GM12878 (cell line): ENCODE data around the gene LPIN3. TPM values are rescaled to one million over a fixed set of nuclear protein-coding genes. Genes with fewer than 3 reads are reported as not detected.

ENCODE experiments used
- ATAC-seq: fragments of 200-7000 bp; cut with Tn5 transposase; 3 replicates; pipeline ENCODE4 v1.9.1; 2020; ENCODE audit warnings: mild to moderate bottlenecking, moderate library complexity
- BruUV-seq: library from RNA; stranded (reverse); fragments of 400-500 nt; replicated peaks from 2 replicates; lab custom pipeline; 2021; lab: Mats Ljungman, UMichigan
- CTCF ChIA-PET: fragments of 300-600 bp; sonication (Branson Sonifier 250); formaldehyde crosslinking; extraction: SDS; loops from one replicate; lab custom pipeline; 2021; ENCODE audit warnings: inconsistent platforms; lab: Yijun Ruan, JAX
- POLR2A ChIA-PET: fragments of 350-600 bp; formaldehyde crosslinking; extraction: SDS; loops from one replicate; lab custom pipeline; 2021; ENCODE audit warnings: inconsistent platforms; lab: Charles Lee
- RAD21 ChIA-PET: fragments of 300-600 bp; sonication (Branson Sonifier 250); formaldehyde crosslinking; loops from one replicate; lab custom pipeline; 2023; ENCODE audit warnings: antibody characterized with exemption; ENCODE audit not compliant: unreplicated experiment; lab: Charles Lee
- SMC1A ChIA-PET: fragments of 300-600 bp; sonication (Branson Sonifier 250); formaldehyde crosslinking; loops from one replicate; lab custom pipeline; 2023; ENCODE audit not compliant: unreplicated experiment, uncharacterized antibody; lab: Charles Lee
- DNase-seq: peaks from one replicate; pipeline ENCODE4 v3.0.0-alpha.2; 2011; ENCODE audit warnings: low read depth, low spot score
- FAIRE-seq: peaks from 3 replicates; lab custom pipeline; 2011; peaks lifted over from hg19 to GRCh38; lab: Jason Lieb, UNC
- H2AFZ ChIP-seq: 2 replicates; pipeline ENCODE4 v1.6.0; 2011; ENCODE audit warnings: low read depth, low read length, control low read depth; ENCODE audit not compliant: control insufficient read depth
- H3K27ac ChIP-seq: 2 replicates; pipeline ENCODE4 v1.5.1; 2011; ENCODE audit warnings: control low read depth; ENCODE audit not compliant: control insufficient read depth, insufficient read depth
- H3K27me3 ChIP-seq, 2 experiments: replicated peaks in 1 of 2; 2 replicates each; pipeline versions ENCODE4 v1.6.0 to v1.6.1; 2011; ENCODE audit warnings: low read length in 1 of 2; ENCODE audit not compliant: control insufficient read depth in 2 of 2, insufficient read depth in 2 of 2
- H3K36me3 ChIP-seq, 2 experiments: 2 replicates each; pipeline ENCODE4 v1.5.1; 2011; ENCODE audit warnings: low read length in 1 of 2; ENCODE audit not compliant: control insufficient read depth in 2 of 2, insufficient read depth in 2 of 2
- H3K4me1 ChIP-seq: 2 replicates; pipeline ENCODE4 v1.6.1; 2011; ENCODE audit warnings: mild to moderate bottlenecking, low read length, moderate library complexity, mixed read lengths; ENCODE audit not compliant: control insufficient read depth, insufficient read depth
- H3K4me2 ChIP-seq: 2 replicates; pipeline ENCODE4 v1.6.0; 2011; ENCODE audit warnings: control low read depth; ENCODE audit not compliant: control insufficient read depth, insufficient read depth
- H3K4me3 ChIP-seq: fragments of 200-600 bp; sonication (generic); 2 replicates; pipeline ENCODE4 v1.5.1; 2016
- H3K79me2 ChIP-seq: 2 replicates; pipeline ENCODE4 v1.6.0; 2011; ENCODE audit warnings: low read length; ENCODE audit not compliant: control insufficient read depth, insufficient read depth
- H3K9ac ChIP-seq: 2 replicates; pipeline ENCODE4 v1.8.0; 2011; ENCODE audit warnings: low read length, control low read depth, mixed read lengths; ENCODE audit not compliant: control insufficient read depth, insufficient read depth
- H3K9me3 ChIP-seq: replicated peaks from 3 replicates; pipeline ENCODE4 v1.5.1; 2011; ENCODE audit warnings: mild to moderate bottlenecking, low read length; ENCODE audit not compliant: control insufficient read depth, insufficient read depth
- H4K20me1 ChIP-seq: 2 replicates; pipeline ENCODE4 v1.6.0; 2011; ENCODE audit not compliant: control insufficient read depth, insufficient read depth
- BCL11A ChIP-seq: IDR thresholded peaks from 2 replicates; pipeline ENCODE4 v1.6.1; 2011; ENCODE audit warnings: low read depth, low read length
- CHD2 ChIP-seq: IDR thresholded peaks from 2 replicates; pipeline ENCODE4 v1.6.1; 2011; ENCODE audit warnings: low read depth, low read length, improper control_type of control experiment, borderline replicate concordance
- CREB1 ChIP-seq: IDR thresholded peaks from 2 replicates; pipeline ENCODE4 v1.6.1; 2012; ENCODE audit warnings: low read depth, mild to moderate bottlenecking, inconsistent platforms
- EP300 ChIP-seq, 2 experiments: fragments of 150-350 bp in 1 of 2; IDR thresholded peaks; 2 replicates each; pipeline ENCODE4 v1.6.1; 2011 to 2012; ENCODE audit warnings: low read depth in 2 of 2, low read length in 2 of 2, borderline replicate concordance in 1 of 2, improper control_type of control experiment in 1 of 2, inconsistent platforms in 1 of 2; ENCODE audit not compliant: control insufficient read depth in 1 of 2
- LARP7 ChIP-seq: fragments of 450-650 bp; IDR thresholded peaks from 2 replicates; pipeline ENCODE4 v1.6.1; 2017; ENCODE audit warnings: mild to moderate bottlenecking
- MTA2 ChIP-seq: fragments of 450-650 bp; IDR thresholded peaks from 2 replicates; pipeline ENCODE4 v1.6.1; 2016; ENCODE audit warnings: low read depth, mild to moderate bottlenecking, moderate library complexity
- MXI1 ChIP-seq: fragments of 150-350 bp; IDR thresholded peaks from 2 replicates; pipeline ENCODE4 v1.6.1; 2011; ENCODE audit warnings: low read depth, mild to moderate bottlenecking, inconsistent platforms, low read length, improper control_type of control experiment
- NFXL1 ChIP-seq: fragments of 450-650 bp; IDR thresholded peaks from 2 replicates; pipeline ENCODE4 v1.6.1; 2017; ENCODE audit warnings: antibody characterized with exemption, mild to moderate bottlenecking, borderline replicate concordance
- NR2C2 ChIP-seq: IDR thresholded peaks from 2 replicates; pipeline ENCODE4 v1.6.1; 2011; ENCODE audit warnings: borderline replicate concordance, low read depth; ENCODE audit not compliant: control insufficient read depth, insufficient read length
- POU2F2 ChIP-seq: IDR thresholded peaks from 3 replicates; pipeline ENCODE4 v1.6.1; 2011; ENCODE audit warnings: low read depth, mild to moderate bottlenecking, low read length, borderline replicate concordance
- SP1 ChIP-seq: IDR thresholded peaks from one replicate; pipeline ENCODE4 v1.6.1; 2011; ENCODE audit warnings: low read depth, low read length
- TCF3 ChIP-seq: IDR thresholded peaks from 2 replicates; pipeline ENCODE4 v1.6.1; 2012; ENCODE audit warnings: low read depth, mild to moderate bottlenecking, low read length, borderline replicate concordance; ENCODE audit not compliant: insufficient read depth
- WRNIP1 ChIP-seq: IDR thresholded peaks from 2 replicates; pipeline ENCODE4 v1.6.1; 2011; ENCODE audit warnings: low read depth, low read length, improper control_type of control experiment, borderline replicate concordance
- ZNF217 ChIP-seq: fragments of 450-650 bp; IDR thresholded peaks from 2 replicates; pipeline ENCODE4 v1.6.1; 2017; ENCODE audit warnings: antibody characterized with exemption, mild to moderate bottlenecking
- ZSCAN29 ChIP-seq: fragments of 450-650 bp; IDR thresholded peaks from 2 replicates; pipeline ENCODE4 v1.6.1; 2017; ENCODE audit warnings: mild to moderate bottlenecking, moderate library complexity
- WGBS: methylation state at CpG from one replicate; pipeline ENCODE4 v1.1.6; 2016; ENCODE audit warnings: low lambda C conversion rate; ENCODE audit not compliant: insufficient replicate concordance, insufficient coverage; ENCODE audit errors: missing lambda C conversion rate; 5-methylcytosine and 5-hydroxymethylcytosine counted together
- in situ Hi-C: fragments of 300-500 bp; cut with MboI; formaldehyde crosslinking; loops from 9 replicates; pipeline ENCODE4 v1.14.3; 2018; ENCODE audit warnings: mixed read lengths
- intact Hi-C: fragments of 100-400 bp; cut with micrococcal nuclease; formaldehyde crosslinking; loops from one replicate; pipeline ENCODE4 v1.14.2; 2022; ENCODE audit not compliant: unreplicated experiment
- polyA plus RNA-seq, 11 experiments: library from polyadenylated mRNA; depleted of rRNA in 4 of 11; unstranded in 6 of 11; stranded (reverse) in 5 of 11; fragments of >200 nt; fragmentation: Nextera tagmentation in 4 of 11; fragmentation: Illumina TruSeq in 1 of 11; extraction: Ambion mirVana in 4 of 11; extraction: Trizol in 1 of 11; gene quantifications; 1 replicate in 1 of 11; 2 replicates in 10 of 11; pipeline versions ENCODE4 v1.2.1 to v1.2.3, GENCODE V29; 2011 to 2016; ENCODE audit warnings: inconsistent platforms in 2 of 11, missing spikeins in 2 of 11, low read depth in 1 of 11
- total RNA-seq, 4 experiments: library from RNA; depleted of rRNA in 3 of 4; stranded (reverse); fragments of >200 nt in 3 of 4; fragmentation: Illumina TruSeq in 1 of 4; extraction: Trizol in 1 of 4; gene quantifications; 2 replicates each; pipeline versions ENCODE4 v1.2.1 to v1.2.3, GENCODE V29; 2013 to 2021
- TF ChIP-seq, protein P1 (sequence below): fragments of 450-650 bp; IDR thresholded peaks from 2 replicates; pipeline ENCODE4 v1.6.1; 2017; ENCODE audit warnings: antibody characterized with exemption, mild to moderate bottlenecking, moderate library complexity

The LPIN3 gene
- total and polyA plus RNA-seq, 10 of the 15 experiments (the other 5 are each of a cell fraction or from before 2014, with no cell fraction given): 0.13 to 1.3 (median 0.51) TPM

DNA sequence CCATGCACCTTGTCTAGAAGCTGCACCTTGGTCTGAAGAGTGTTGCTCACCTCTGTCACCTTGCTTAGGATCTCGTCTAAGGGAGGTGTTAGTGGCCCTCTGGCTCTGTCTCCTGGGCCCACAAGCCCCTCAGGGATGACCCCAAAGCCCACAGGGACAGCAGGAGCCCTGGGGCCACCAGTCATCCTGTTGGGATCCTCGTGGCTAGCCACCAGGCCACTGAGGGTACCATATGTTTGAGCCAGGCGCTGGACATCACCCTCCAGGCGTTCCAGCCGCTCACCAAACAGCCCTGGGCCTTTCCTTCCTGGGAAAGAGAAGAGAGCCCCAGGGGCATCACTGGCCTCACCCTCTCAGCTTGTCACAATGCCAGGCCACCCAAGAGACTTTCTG, 22.1 kb downstream of the LPIN3 start:
- ChIA-PET RAD21 (no interaction called here), POLR2A (interaction anchor here (0.7 kb wide), 1 partner anchor 95 kb away, joined by 4 read pairs; no protein-coding TSS in a partner anchor), CTCF (no interaction called here), SMC1A (no interaction called here)
- Histone ChIP-seq H3K4me1 (no peaks in the 10 kb centered on the region), H3K36me3 (no peaks in the 10 kb centered on the region), H3K4me3 (no peak overlapping the region), H2AFZ (no peak overlapping the region), H3K9ac (no peak overlapping the region), H3K4me2 (no peak overlapping the region), H3K27ac (no peak overlapping the region), H3K9me3 (no peaks in the 10 kb centered on the region), H3K79me2 (no peaks in the 10 kb centered on the region), H3K27me3 (peaks cover 0 to 13% of the 10 kb centered on the region in 2 experiments), H4K20me1 (no peaks in the 10 kb centered on the region)
- BruUV-seq: no TSS peak
- TF ChIP-seq SP1 (no peak), MXI1 (no peak), POU2F2 (no peak), WRNIP1 (no peak), ZNF217 (no peak), TCF3 (no peak), ZSCAN29 (no peak)
- DNase-seq: no peak
- in situ Hi-C loops: no loop called here
- intact Hi-C loops: no loop called here
- 45% methylated on average over 5 of the region's 5 CpGs for WGBS
- no peak for FAIRE-seq
- no peak for ATAC-seq

DNA sequence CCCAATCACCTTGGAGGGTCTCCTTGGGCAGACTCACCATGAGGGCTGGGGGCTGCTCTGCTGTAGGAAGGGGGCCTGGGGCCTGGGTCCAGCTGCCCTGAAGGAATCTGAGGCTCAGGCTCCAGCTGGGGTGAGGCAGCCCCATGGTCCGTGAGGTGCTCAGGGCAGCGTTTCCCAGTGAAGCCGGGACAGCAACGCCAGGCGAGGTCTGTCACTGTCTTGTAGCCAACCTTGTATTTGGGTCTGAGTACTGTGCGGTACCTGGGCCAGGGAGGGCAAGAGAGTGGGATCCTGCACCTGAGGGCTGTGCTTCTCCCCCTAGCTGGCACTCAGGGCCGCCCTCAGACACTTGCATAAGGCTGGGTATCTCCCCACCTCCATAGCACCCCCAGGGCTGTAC, 23.0 kb downstream of the LPIN3 start:
- H3K79me2 ChIP-seq: no peaks in the 10 kb centered on the region
- no peaks in the 10 kb centered on the region for H4K20me1 ChIP-seq
- BruUV-seq: no TSS peak
- H3K27me3 ChIP-seq: peaks cover 0 to 15% of the 10 kb centered on the region in 2 experiments
- H3K9ac ChIP-seq: no peak overlapping the region
- RAD21 ChIA-PET: no interaction called here
- ATAC-seq (no peak), FAIRE-seq (no peak), DNase-seq (no peak)
- H3K27ac ChIP-seq: no peak overlapping the region
- H3K4me3 ChIP-seq: no peak overlapping the region
- in situ Hi-C loops: no loop called here
- no peaks in the 10 kb centered on the region for H3K9me3 ChIP-seq
- POLR2A ChIA-PET: interaction anchor here (0.7 kb wide), 1 partner anchor 96 kb away, joined by 4 read pairs; no protein-coding TSS in a partner anchor
- no peak overlapping the region for H2AFZ ChIP-seq
- no peaks in the 10 kb centered on the region for H3K36me3 ChIP-seq
- no peaks in the 10 kb centered on the region for H3K4me1 ChIP-seq
- intact Hi-C loops: no loop called here
- SMC1A ChIA-PET: no interaction called here
- H3K4me2 ChIP-seq: no peak overlapping the region
- 67% methylated on average over 7 of the region's 7 CpGs for WGBS
- CTCF ChIA-PET: no interaction called here
- TF ChIP-seq MTA2: no peak
- no peak for TF ChIP-seq CHD2
- no peak for TF ChIP-seq EP300 (IDR thresholded peaks at IDR 0.05; ENCODE audit: borderline replicate concordance in 1 of 2, control insufficient read depth in 1 of 2, low read depth in 2 of 2, low read length in 2 of 2)
- no peak for TF ChIP-seq NFXL1
- TF ChIP-seq BCL11A: no peak
- no peak for TF ChIP-seq NR2C2
- TF ChIP-seq CREB1: no peak
- no peak for TF ChIP-seq LARP7
- TF ChIP-seq, protein P1, sequence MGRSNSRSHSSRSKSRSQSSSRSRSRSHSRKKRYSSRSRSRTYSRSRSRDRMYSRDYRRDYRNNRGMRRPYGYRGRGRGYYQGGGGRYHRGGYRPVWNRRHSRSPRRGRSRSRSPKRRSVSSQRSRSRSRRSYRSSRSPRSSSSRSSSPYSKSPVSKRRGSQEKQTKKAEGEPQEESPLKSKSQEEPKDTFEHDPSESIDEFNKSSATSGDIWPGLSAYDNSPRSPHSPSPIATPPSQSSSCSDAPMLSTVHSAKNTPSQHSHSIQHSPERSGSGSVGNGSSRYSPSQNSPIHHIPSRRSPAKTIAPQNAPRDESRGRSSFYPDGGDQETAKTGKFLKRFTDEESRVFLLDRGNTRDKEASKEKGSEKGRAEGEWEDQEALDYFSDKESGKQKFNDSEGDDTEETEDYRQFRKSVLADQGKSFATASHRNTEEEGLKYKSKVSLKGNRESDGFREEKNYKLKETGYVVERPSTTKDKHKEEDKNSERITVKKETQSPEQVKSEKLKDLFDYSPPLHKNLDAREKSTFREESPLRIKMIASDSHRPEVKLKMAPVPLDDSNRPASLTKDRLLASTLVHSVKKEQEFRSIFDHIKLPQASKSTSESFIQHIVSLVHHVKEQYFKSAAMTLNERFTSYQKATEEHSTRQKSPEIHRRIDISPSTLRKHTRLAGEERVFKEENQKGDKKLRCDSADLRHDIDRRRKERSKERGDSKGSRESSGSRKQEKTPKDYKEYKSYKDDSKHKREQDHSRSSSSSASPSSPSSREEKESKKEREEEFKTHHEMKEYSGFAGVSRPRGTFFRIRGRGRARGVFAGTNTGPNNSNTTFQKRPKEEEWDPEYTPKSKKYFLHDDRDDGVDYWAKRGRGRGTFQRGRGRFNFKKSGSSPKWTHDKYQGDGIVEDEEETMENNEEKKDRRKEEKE: no peak
